ENCODE data around the gene UNC45A.

The UNC45A gene

GRCh38 chr15:90936823-90937222, 1.7 kb downstream of the UNC45A start:
- Histone ChIP-seq H3K36me3 (peaks cover 29% of the 10 kb centered on the region), H3K27me3 (ENCODE audit: insufficient read depth, low read depth, severe bottlenecking) (no peaks in the 10 kb centered on the region), H3K27ac (no peak overlapping the region), H3K9me3 (ENCODE audit: severe bottlenecking) (no peaks in the 10 kb centered on the region), H3K4me3 (ENCODE audit: low read depth, low read length) (no peak overlapping the region)
- no peak for DNase-seq
- no peak for TF ChIP-seq CTCF (IDR thresholded peaks at IDR 0.05; ENCODE audit: low read depth, low read length)

- no peak overlapping the region for H3K27ac ChIP-seq
- no peaks in the 10 kb centered on the region for H3K27me3 ChIP-seq (ENCODE audit: insufficient read depth, low read depth, severe bottlenecking)
- no peaks in the 10 kb centered on the region for H3K9me3 ChIP-seq (ENCODE audit: severe bottlenecking)
- TF ChIP-seq CTCF (IDR thresholded peaks at IDR 0.05; ENCODE audit: low read depth, low read length), result no peak
- no peak for DNase-seq
- no peak overlapping the region for H3K4me3 ChIP-seq (ENCODE audit: low read depth, low read length)
- H3K36me3 ChIP-seq, result peaks cover 38% of the 10 kb centered on the region
Measured at GRCh38 chr15:90938261-90938660, 3.2 kb downstream of the UNC45A start.

GRCh38 chr15:90939756-90940155, 4.7 kb downstream of the UNC45A start:
- peaks cover 42% of the 10 kb centered on the region for H3K36me3 ChIP-seq
- H3K9me3 ChIP-seq (ENCODE audit: severe bottlenecking), result no peaks in the 10 kb centered on the region
- DNase-seq, result no peak
- no peak overlapping the region for H3K27ac ChIP-seq
- H3K27me3 ChIP-seq (ENCODE audit: insufficient read depth, low read depth, severe bottlenecking), result no peaks in the 10 kb centered on the region
- no peak overlapping the region for H3K4me3 ChIP-seq (ENCODE audit: low read depth, low read length)
- TF ChIP-seq CTCF (IDR thresholded peaks at IDR 0.05; ENCODE audit: low read depth, low read length), result no peak

GRCh38 chr15:90941038-90941437, 6.0 kb downstream of the UNC45A start:
- no peak overlapping the region for H3K4me3 ChIP-seq (ENCODE audit: low read depth, low read length)
- no peak overlapping the region for H3K27ac ChIP-seq
- TF ChIP-seq CTCF (IDR thresholded peaks at IDR 0.05; ENCODE audit: low read depth, low read length), result no peak
- no peaks in the 10 kb centered on the region for H3K27me3 ChIP-seq (ENCODE audit: insufficient read depth, low read depth, severe bottlenecking)
- H3K36me3 ChIP-seq, result peaks cover 55% of the 10 kb centered on the region
- no peaks in the 10 kb centered on the region for H3K9me3 ChIP-seq (ENCODE audit: severe bottlenecking)
- DNase-seq, result no peak

- Histone ChIP-seq H3K9me3 (ENCODE audit: severe bottlenecking) (no peaks in the 10 kb centered on the region), H3K36me3 (peaks cover 57% of the 10 kb centered on the region), H3K27me3 (ENCODE audit: insufficient read depth, low read depth, severe bottlenecking) (no peaks in the 10 kb centered on the region), H3K4me3 (ENCODE audit: low read depth, low read length) (no peak overlapping the region), H3K27ac (no peak overlapping the region)
- no peak for TF ChIP-seq CTCF (IDR thresholded peaks at IDR 0.05; ENCODE audit: low read depth, low read length)
- DNase-seq, result no peak
Measured at GRCh38 chr15:90942354-90943120, 7.5 kb downstream of the UNC45A start.

GRCh38 chr15:90945091-90945490, 10.0 kb downstream of the UNC45A start:
- no peak for TF ChIP-seq CTCF (IDR thresholded peaks at IDR 0.05; ENCODE audit: low read depth, low read length)
- no peak overlapping the region for H3K27ac ChIP-seq
- no peaks in the 10 kb centered on the region for H3K9me3 ChIP-seq (ENCODE audit: severe bottlenecking)
- no peaks in the 10 kb centered on the region for H3K27me3 ChIP-seq (ENCODE audit: insufficient read depth, low read depth, severe bottlenecking)
- no peak overlapping the region for H3K4me3 ChIP-seq (ENCODE audit: low read depth, low read length)
- no peak for DNase-seq
- peaks cover 60% of the 10 kb centered on the region for H3K36me3 ChIP-seq
